SK-N-SH treated with all-trans-retinoic acid at 6 μM for 48 hours (cell line): ENCODE data around the gene CACNA1D.

Source experiments
- ARNTL ChIP-seq: fragments of 450-650 bp; formaldehyde crosslinking; IDR thresholded peaks from 2 replicates; pipeline ENCODE4 v1.5.0; 2020; ENCODE audit warnings: low read depth, mild to moderate bottlenecking, moderate library complexity, borderline replicate concordance
- ZNF70 ChIP-seq: fragments of 450-650 bp; formaldehyde crosslinking; IDR thresholded peaks from 2 replicates; pipeline ENCODE4 v1.5.0; 2020; ENCODE audit warnings: mild to moderate bottlenecking, moderate library complexity
- TF ChIP-seq, protein P1 (sequence below): fragments of 250-450 bp; sonication (Bioruptor Pico); IDR thresholded peaks from 2 replicates; pipeline ENCODE4 v1.8.0; 2020; ENCODE audit warnings: mild to moderate bottlenecking, moderate library complexity, borderline replicate concordance

DNA sequence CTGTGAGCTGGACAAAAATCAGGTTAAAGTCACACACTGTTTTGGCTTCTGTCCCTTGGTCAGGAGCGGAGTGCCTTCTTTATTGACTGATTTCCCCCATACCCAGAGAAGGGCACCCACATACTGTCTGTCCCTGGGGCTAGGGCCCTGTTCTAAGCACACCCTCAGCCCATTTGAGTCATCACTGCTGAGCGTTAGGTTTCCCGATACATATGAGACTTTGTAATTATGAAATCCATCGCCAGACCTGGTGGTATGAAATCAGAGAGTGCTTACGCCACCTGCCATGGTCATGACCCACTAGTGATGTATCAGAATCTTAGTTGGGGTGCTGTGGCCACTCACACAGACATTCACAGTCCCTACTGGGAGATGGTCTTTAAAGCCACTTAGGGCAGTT lies 255.0 kb downstream of the CACNA1D start:
- TF ChIP-seq ZNF70 (CRISPR knock-in tag): no peak
- TF ChIP-seq, protein P1, sequence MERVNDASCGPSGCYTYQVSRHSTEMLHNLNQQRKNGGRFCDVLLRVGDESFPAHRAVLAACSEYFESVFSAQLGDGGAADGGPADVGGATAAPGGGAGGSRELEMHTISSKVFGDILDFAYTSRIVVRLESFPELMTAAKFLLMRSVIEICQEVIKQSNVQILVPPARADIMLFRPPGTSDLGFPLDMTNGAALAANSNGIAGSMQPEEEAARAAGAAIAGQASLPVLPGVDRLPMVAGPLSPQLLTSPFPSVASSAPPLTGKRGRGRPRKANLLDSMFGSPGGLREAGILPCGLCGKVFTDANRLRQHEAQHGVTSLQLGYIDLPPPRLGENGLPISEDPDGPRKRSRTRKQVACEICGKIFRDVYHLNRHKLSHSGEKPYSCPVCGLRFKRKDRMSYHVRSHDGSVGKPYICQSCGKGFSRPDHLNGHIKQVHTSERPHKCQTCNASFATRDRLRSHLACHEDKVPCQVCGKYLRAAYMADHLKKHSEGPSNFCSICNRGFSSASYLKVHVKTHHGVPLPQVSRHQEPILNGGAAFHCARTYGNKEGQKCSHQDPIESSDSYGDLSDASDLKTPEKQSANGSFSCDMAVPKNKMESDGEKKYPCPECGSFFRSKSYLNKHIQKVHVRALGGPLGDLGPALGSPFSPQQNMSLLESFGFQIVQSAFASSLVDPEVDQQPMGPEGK (CRISPR knock-in tag): no peak
- no peak for TF ChIP-seq ARNTL
